ENCODE measurements around the gene ZNF652. TPM values are rescaled to one million over a fixed set of nuclear protein-coding genes. Genes with fewer than 3 reads are reported as not detected.
"Not testable (repeated sequence)": the region's sequence is repeated elsewhere in the genome, so short reads cannot be mapped to it uniquely, and the experiment has no call there.

ZNF652 gene
- total and polyA plus RNA-seq, 2 donors (not counting 1 experiment from before 2014, with no cell fraction given): 7.8 to 10.2 TPM

DNA sequence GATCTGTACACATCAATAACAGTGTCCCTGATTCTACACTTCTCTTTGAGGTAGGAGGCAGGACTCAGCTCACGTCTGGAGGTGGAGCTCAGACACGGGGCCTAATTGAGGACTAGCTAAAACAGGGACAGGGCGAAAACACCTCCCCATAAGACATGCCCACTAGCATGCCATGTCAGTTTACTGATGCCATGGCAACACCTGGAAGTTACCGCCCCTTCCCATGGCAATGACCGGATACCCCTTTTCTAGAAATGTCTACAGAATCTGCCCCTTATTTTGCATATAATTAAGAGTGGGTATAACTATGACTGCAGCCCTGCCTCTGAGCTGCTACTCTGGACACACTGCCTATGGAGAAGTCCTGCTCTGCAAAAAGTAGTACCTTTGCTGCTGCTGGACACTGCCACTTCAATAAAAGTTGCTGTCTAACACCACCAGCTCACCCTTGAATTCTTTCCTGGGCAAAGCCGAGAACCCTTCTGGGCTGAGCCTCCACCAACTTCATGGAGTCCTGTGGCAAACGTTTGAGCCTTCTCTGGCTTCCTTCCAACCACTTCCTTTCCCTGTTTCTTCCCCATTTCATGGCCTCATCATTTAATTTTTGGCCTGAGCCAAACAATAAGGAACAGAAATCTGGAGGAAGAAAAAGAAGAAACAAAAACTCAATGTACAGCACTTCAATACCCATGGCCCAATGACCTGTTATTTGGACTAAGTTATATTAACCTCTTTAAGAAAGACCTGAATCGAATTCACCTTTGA is 31.6 kb upstream of the ZNF652 start:
- Histone ChIP-seq H3K9me3 (ENCODE audit: control insufficient read depth, insufficient read depth, low read depth, low read length) (no peaks in the 10 kb centered on the region), H3K27me3 (ENCODE audit: control insufficient read depth, insufficient read depth, low read length) (peaks cover 3% of the 10 kb centered on the region), H3K27ac (ENCODE audit: insufficient read depth, low read length) (no peak overlapping the region), H3K36me3 (ENCODE audit: control insufficient read depth, insufficient read depth, low read length) (no peaks in the 10 kb centered on the region), H3K4me3 (replicated peaks in 1 of 4; ENCODE audit: control extremely low read depth in 1 of 4, insufficient read depth in 1 of 4, low read depth in 3 of 4, low read length in 4 of 4) (no peak overlapping the region), H3K9ac (ENCODE audit: insufficient read depth, low read length) (no peak overlapping the region), H3K79me2 (ENCODE audit: control insufficient read depth, insufficient read depth, low read length) (no peaks in the 10 kb centered on the region), H3K4me1 (ENCODE audit: control insufficient read depth, extremely low read depth, insufficient read depth, low read length) (peaks cover 2% of the 10 kb centered on the region), H3K4me2 (ENCODE audit: extremely low read depth, insufficient read depth, low read length) (no peak overlapping the region), H4K20me1 (ENCODE audit: control insufficient read depth, extremely low read depth, insufficient read depth, low read length) (no peaks in the 10 kb centered on the region), H2AFZ (ENCODE audit: low read length) (no peak overlapping the region)
- TF ChIP-seq, protein P1, sequence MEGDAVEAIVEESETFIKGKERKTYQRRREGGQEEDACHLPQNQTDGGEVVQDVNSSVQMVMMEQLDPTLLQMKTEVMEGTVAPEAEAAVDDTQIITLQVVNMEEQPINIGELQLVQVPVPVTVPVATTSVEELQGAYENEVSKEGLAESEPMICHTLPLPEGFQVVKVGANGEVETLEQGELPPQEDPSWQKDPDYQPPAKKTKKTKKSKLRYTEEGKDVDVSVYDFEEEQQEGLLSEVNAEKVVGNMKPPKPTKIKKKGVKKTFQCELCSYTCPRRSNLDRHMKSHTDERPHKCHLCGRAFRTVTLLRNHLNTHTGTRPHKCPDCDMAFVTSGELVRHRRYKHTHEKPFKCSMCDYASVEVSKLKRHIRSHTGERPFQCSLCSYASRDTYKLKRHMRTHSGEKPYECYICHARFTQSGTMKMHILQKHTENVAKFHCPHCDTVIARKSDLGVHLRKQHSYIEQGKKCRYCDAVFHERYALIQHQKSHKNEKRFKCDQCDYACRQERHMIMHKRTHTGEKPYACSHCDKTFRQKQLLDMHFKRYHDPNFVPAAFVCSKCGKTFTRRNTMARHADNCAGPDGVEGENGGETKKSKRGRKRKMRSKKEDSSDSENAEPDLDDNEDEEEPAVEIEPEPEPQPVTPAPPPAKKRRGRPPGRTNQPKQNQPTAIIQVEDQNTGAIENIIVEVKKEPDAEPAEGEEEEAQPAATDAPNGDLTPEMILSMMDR (conservative IDR thresholded peaks at IDR 0.05 in 1 of 2, IDR thresholded peaks at IDR 0.05 in 1 of 2; ENCODE audit: low read depth in 1 of 2, low read length in 2 of 2): no peak
- no peak for TF ChIP-seq EZH2 (IDR thresholded peaks at IDR 0.05; ENCODE audit: low read length, missing control alignments)
- no peak for DNase-seq (ENCODE audit: low read depth in 2 of 2)

DNA sequence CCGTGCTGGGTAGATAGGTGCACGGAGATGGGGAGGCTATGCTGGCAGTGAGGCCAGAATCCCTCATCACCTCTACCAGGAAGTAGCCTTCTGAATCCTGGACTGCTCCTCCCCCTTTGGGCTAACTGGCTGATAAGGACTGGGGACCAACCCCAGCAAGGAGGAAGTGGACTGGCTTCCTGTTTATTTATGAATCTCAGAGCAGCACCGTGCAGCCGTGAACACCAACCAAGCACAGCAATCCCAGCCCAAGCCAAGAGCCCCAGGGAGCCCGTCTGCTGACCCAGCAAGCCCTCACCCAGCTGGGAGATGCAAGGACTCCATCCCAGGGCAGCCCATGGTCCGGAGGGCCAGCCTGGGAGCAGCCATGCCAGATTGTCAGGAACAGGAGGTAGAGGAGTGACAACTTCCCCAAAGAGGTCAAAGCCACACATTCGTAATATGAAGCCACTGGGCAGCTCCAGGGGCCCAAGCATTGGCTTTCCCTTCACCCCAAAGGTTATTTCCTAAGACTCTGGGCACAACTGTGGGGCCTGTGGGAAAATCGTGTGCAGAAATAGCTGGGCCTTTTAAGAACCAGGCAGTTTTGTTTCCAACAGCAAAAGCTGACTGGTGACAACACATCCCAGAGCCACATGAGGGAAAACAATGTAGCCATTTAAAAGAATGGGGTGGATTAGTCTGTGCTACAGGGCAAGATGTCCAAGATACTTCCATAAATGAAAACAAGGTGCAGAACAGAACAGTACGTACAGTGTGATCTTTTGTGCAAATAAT is 28.7 kb upstream of the ZNF652 start:
- no peak for TF ChIP-seq EZH2 (IDR thresholded peaks at IDR 0.05; ENCODE audit: low read length, missing control alignments)
- TF ChIP-seq, protein P1 (conservative IDR thresholded peaks at IDR 0.05 in 1 of 2, IDR thresholded peaks at IDR 0.05 in 1 of 2; ENCODE audit: low read depth in 1 of 2, low read length in 2 of 2): no peak
- peak overlapping the region; percentile 62 for H2AFZ ChIP-seq (ENCODE audit: low read length)
- H3K4me3 ChIP-seq (replicated peaks in 1 of 4; ENCODE audit: control extremely low read depth in 1 of 4, insufficient read depth in 1 of 4, low read depth in 3 of 4, low read length in 4 of 4): no peak overlapping the region
- no peaks in the 10 kb centered on the region for H3K27me3 ChIP-seq (ENCODE audit: control insufficient read depth, insufficient read depth, low read length)
- no peak overlapping the region for H3K9ac ChIP-seq (ENCODE audit: insufficient read depth, low read length)
- DNase-seq (ENCODE audit: low read depth in 2 of 2): no peak
- H3K27ac ChIP-seq (ENCODE audit: insufficient read depth, low read length): no peak overlapping the region
- H3K36me3 ChIP-seq (ENCODE audit: control insufficient read depth, insufficient read depth, low read length): no peaks in the 10 kb centered on the region
- H3K4me1 ChIP-seq (ENCODE audit: control insufficient read depth, extremely low read depth, insufficient read depth, low read length): peaks cover 2% of the 10 kb centered on the region
- H3K9me3 ChIP-seq (ENCODE audit: control insufficient read depth, insufficient read depth, low read depth, low read length): no peaks in the 10 kb centered on the region
- H4K20me1 ChIP-seq (ENCODE audit: control insufficient read depth, extremely low read depth, insufficient read depth, low read length): no peaks in the 10 kb centered on the region
- no peaks in the 10 kb centered on the region for H3K79me2 ChIP-seq (ENCODE audit: control insufficient read depth, insufficient read depth, low read length)
- no peak overlapping the region for H3K4me2 ChIP-seq (ENCODE audit: extremely low read depth, insufficient read depth, low read length)

DNA sequence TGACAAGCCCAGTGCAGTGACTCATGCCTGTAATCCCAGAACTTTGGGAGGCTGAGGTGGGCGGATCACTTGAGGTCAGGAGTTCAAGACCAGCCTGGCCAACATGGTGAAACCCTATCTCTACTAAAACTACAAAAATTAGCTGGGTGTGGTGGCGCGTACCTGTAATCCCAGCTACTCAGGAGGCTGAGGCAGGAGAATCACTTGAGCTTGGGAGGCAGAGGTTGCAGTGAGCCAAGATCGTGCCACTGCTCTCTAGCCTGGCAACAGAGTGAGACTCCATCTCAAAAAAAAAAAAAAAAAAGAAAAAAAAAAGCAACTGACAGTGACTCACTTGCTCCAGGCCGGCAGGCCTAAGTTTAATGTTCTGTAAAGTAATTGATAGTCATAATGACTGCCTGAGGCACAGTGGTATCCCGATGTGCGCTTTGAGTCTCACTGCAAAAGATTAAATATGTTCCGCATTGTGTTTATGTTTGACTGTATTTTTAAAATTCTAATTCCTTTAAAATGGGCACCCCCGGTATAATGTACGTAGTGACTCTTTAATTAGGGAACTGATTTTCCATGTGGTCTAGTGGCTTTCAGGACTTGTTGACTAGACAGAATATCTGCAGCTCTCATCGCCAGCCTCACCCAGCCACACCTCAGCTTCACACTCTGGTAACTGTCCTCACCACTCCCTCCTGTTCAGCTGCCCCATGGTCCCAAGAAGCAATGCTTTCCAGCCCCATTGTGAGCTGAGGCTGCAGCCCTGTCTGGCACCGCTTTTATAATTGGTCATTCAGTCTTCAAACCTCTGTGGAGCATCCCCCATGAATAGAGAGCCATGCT is 27.7 kb upstream of the ZNF652 start:
- H3K27me3 ChIP-seq (ENCODE audit: control insufficient read depth, insufficient read depth, low read length): not testable (repeated sequence)

More for the DNA sequence above, 27.7 kb upstream of the ZNF652 start:
- not testable (repeated sequence) for H4K20me1 ChIP-seq (ENCODE audit: control insufficient read depth, extremely low read depth, insufficient read depth, low read length); H3K36me3 ChIP-seq (ENCODE audit: control insufficient read depth, insufficient read depth, low read length); H3K27ac ChIP-seq (ENCODE audit: insufficient read depth, low read length); H3K9me3 ChIP-seq (ENCODE audit: control insufficient read depth, insufficient read depth, low read depth, low read length); H3K79me2 ChIP-seq (ENCODE audit: control insufficient read depth, insufficient read depth, low read length); H2AFZ ChIP-seq (ENCODE audit: low read length); H3K4me2 ChIP-seq (ENCODE audit: extremely low read depth, insufficient read depth, low read length); H3K4me3 ChIP-seq (replicated peaks in 1 of 4; ENCODE audit: control extremely low read depth in 1 of 4, insufficient read depth in 1 of 4, low read depth in 3 of 4, low read length in 4 of 4); H3K4me1 ChIP-seq (ENCODE audit: control insufficient read depth, extremely low read depth, insufficient read depth, low read length); H3K9ac ChIP-seq (ENCODE audit: insufficient read depth, low read length)
- DNase-seq (ENCODE audit: low read depth in 2 of 2): peak; percentile 14 to 70
